Spinal cord (tissue), 10 donors: Measurements from ENCODE around the gene SPOCK3. TPM values are rescaled to one million over a fixed set of nuclear protein-coding genes. Genes with fewer than 3 reads are reported as not detected.

Source experiments
- DNase-seq, 6 donors: peaks; one replicate each; pipeline versions ENCODE4 v3.0.0 to v3.0.0-alpha.2; 2013 to 2015; ENCODE audit warnings: low spot score in 6 of 6, low read depth in 4 of 6
- H3K27ac ChIP-seq: one replicate; pipeline ENCODE4 v1.5.1; 2013; ENCODE audit warnings: low read depth, low read length, control low read depth
- H3K27me3 ChIP-seq: one replicate; pipeline ENCODE4 v1.6.1; 2013; ENCODE audit warnings: low read length; ENCODE audit not compliant: control insufficient read depth, insufficient read depth
- H3K36me3 ChIP-seq: one replicate; pipeline ENCODE4 v1.6.1; 2013; ENCODE audit warnings: low read length; ENCODE audit not compliant: control insufficient read depth, insufficient read depth
- H3K4me1 ChIP-seq: one replicate; pipeline ENCODE4 v1.6.1; 2013; ENCODE audit warnings: low read length; ENCODE audit not compliant: control insufficient read depth, insufficient read depth
- H3K4me3 ChIP-seq: one replicate; pipeline ENCODE4 v1.5.1; 2013; ENCODE audit warnings: low read depth, low read length, control low read depth
- H3K9me3 ChIP-seq: one replicate; pipeline ENCODE4 v1.6.1; 2013; ENCODE audit warnings: low read length; ENCODE audit not compliant: control insufficient read depth, insufficient read depth
- WGBS: methylation state at CpG from one replicate; pipeline ENCODE4 v1.1.5; 2013; ENCODE audit warnings: missing lambda C conversion rate; ENCODE audit not compliant: insufficient coverage; 5-methylcytosine and 5-hydroxymethylcytosine counted together
- polyA plus RNA-seq, 2 donors: library from polyadenylated mRNA; unstranded; fragments of 120-200 nt; gene quantifications; one replicate each; pipeline ENCODE4 v1.2.1, GENCODE V29; 2013; ENCODE audit not compliant: insufficient read length in 2 of 2
- total RNA-seq, 2 donors: library from RNA; depleted of rRNA in 1 of 2; stranded (reverse); fragments of 120-200 nt in 1 of 2; fragments of >200 nt in 1 of 2; gene quantifications; one replicate each; pipeline versions ENCODE4 v1.2.3 to v1.2.4, GENCODE V29; 2013 to 2014
- donor health status: healthy.

SPOCK3 gene
- total and polyA plus RNA-seq, 4 donors = 21.3 to 139 (median 86.1) TPM

DNA sequence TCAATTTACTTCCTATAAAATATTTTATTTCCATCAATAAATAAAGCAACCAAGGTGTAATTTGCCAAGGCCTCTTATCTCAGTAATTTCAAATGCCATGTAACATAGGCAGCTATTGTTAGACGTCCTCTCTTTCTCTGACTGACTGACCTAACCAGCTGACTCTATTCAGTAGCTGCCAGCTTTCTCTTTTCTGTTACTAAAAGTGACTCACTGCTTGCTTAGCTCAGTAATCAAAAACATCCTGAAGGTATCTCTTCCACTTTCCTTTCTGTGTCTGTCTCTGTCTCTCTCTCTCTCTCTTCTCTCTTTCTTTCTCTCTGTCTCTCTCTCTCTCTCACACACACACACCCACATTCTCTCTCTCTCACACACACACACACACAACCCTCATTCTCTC, 134.2 kb downstream of the SPOCK3 start:
- Histone ChIP-seq H3K4me3 (no peak overlapping the region), H3K27me3 (no peaks in the 10 kb centered on the region), H3K36me3 (no peaks in the 10 kb centered on the region), H3K9me3 (no peaks in the 10 kb centered on the region), H3K4me1 (no peaks in the 10 kb centered on the region), H3K27ac (no peak overlapping the region)
- 0% methylated on average over 1 of the region's 1 CpG for WGBS
- peak in 2 of 6 donors; percentile 17 to 32 for DNase-seq

DNA sequence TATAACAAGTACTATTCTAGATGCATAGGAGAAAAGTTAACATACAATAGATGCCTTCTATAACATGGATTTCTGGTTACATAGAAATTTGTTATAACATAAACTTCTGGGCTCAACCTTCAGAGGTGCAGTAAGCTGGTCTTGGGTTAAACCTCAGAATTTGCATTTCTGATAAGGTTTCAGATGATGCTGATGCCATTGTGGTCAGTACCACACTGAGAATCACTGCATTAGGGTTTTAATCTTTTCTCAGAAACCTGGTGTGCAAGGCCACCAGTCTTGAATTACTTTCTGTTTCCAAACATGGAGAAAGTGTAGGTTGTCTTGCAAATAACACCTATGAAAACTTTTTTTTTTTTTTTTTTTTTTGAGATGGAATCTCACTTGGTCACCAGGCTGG, 146.2 kb downstream of the SPOCK3 start:
- H3K9me3 ChIP-seq = no peaks in the 10 kb centered on the region
- H3K27me3 ChIP-seq = no peaks in the 10 kb centered on the region
- H3K36me3 ChIP-seq = no peaks in the 10 kb centered on the region
- H3K4me3 ChIP-seq = no peak overlapping the region
- H3K4me1 ChIP-seq = no peaks in the 10 kb centered on the region
- DNase-seq = no peak
- H3K27ac ChIP-seq = no peak overlapping the region

DNA sequence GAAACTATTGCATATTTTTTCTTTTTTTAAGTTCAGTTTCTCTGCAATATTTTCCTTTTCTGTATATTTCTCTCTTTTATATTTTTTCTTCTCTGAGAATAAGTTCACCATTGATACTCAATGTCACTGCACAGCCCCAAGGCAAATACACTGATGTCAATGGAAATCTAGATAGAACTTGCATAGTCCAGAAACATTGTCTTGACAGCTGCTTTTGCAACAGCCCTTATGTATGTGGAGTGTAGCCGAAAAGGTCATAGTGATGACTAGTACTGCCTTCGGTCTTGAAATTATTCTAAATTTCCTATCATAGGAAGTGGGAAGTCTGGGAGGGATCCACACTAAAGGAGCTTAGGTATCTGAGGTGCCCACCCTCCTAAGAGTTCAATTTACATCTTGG, 150.0 kb downstream of the SPOCK3 start:
- WGBS = no CpG with 5 or more reads among the region's 2 CpGs
- Histone ChIP-seq H3K4me3 (no peak overlapping the region), H3K9me3 (no peaks in the 10 kb centered on the region), H3K27me3 (no peaks in the 10 kb centered on the region), H3K4me1 (no peaks in the 10 kb centered on the region), H3K27ac (no peak overlapping the region), H3K36me3 (no peaks in the 10 kb centered on the region)
- DNase-seq = no peak

- H3K9me3 ChIP-seq = no peaks in the 10 kb centered on the region
- no peak overlapping the region for H3K4me3 ChIP-seq
- no peak overlapping the region for H3K27ac ChIP-seq
- H3K4me1 ChIP-seq = no peaks in the 10 kb centered on the region
- DNase-seq = no peak
- H3K36me3 ChIP-seq = no peaks in the 10 kb centered on the region
- no peaks in the 10 kb centered on the region for H3K27me3 ChIP-seq
Measured at GRCh38 chr4:167079762-167080161, 154.5 kb downstream of the SPOCK3 start.

DNA sequence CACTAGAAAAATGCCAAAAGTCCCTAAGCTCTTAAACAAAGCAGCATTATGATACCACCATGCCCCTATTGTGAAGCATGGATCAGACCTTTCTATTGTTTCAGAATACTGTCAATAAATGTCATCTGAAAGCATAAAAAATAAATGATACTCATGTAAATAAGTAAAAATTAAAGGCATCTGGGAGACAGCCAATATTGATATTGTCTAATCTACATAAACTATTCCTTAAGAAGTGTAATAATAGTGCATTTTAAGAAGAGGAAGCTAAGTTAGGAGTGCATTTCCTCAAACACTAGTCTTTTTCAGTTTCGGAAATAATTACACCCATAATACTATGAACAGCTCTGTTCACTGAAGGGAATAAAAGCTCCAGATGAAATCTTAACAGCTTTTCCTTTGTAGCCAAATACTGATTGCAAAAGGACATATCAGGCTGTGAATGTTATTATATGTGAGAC, 181.6 kb downstream of the SPOCK3 start:
- no peaks in the 10 kb centered on the region for H3K4me1 ChIP-seq
- H3K36me3 ChIP-seq = no peaks in the 10 kb centered on the region
- WGBS = no CpG with 5 or more reads among the region's 1 CpG

DNA sequence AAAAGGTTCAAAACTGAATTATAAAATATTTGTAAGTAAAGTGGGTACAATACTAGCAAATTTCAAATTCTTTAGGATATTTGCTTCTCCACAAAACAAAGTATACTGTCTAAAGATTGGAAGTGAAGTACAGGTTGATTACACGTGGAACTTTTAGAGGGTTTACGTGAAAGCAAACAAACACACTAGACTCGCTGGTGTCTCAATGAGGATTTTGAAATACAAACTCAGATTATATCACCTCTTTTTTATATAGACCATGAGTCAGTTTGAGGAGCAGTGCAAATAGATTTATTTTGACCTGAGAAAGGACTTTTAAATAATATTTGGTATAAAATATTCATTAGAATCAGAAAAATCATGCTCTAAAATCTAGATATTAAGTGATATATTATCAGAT, 185.0 kb downstream of the SPOCK3 start:
- no peaks in the 10 kb centered on the region for H3K4me1 ChIP-seq
- H3K27ac ChIP-seq = no peak overlapping the region
- no peaks in the 10 kb centered on the region for H3K36me3 ChIP-seq
- WGBS = no CpG with 5 or more reads among the region's 3 CpGs
- no peaks in the 10 kb centered on the region for H3K9me3 ChIP-seq
- no peak overlapping the region for H3K4me3 ChIP-seq
- DNase-seq = no peak
- no peaks in the 10 kb centered on the region for H3K27me3 ChIP-seq

More for the DNA sequence above, 181.6 kb downstream of the SPOCK3 start:
- H3K9me3 ChIP-seq = no peaks in the 10 kb centered on the region
- peak in 2 of 6 donors; percentile 1 to 57 for DNase-seq
- H3K4me3 ChIP-seq = no peak overlapping the region
- no peak overlapping the region for H3K27ac ChIP-seq
- no peaks in the 10 kb centered on the region for H3K27me3 ChIP-seq

- Histone ChIP-seq H3K9me3 (no peaks in the 10 kb centered on the region), H3K36me3 (no peaks in the 10 kb centered on the region), H3K27ac (no peak overlapping the region), H3K4me1 (no peaks in the 10 kb centered on the region), H3K4me3 (no peak overlapping the region), H3K27me3 (no peaks in the 10 kb centered on the region)
- no peak for DNase-seq
- no CpG with 5 or more reads among the region's 1 CpG for WGBS
Measured at GRCh38 chr4:167041524-167041923, 192.8 kb downstream of the SPOCK3 start.

DNA sequence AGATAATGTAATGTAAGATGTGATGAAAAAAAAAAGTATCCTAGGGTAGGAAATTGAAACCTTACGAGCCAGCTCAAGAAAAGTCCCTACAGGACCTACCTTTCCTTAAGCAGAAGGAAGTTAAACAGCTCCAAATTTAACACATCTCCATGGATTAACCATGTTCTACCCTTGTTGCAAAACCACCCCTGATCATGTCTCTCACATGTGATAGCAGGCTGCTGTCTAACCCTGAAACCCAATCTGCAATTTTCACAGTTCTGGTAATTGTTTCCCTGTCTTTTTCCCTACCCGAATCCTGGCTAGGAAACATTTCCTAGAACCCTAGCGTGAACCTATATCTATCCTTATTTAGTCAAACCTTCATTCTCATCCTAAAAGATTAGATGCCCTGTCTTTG, 198.9 kb downstream of the SPOCK3 start:
- H3K27ac ChIP-seq = no peak overlapping the region
- no peaks in the 10 kb centered on the region for H3K4me1 ChIP-seq
- H3K4me3 ChIP-seq = no peak overlapping the region
- no peaks in the 10 kb centered on the region for H3K27me3 ChIP-seq
- no peaks in the 10 kb centered on the region for H3K36me3 ChIP-seq
- 98% methylated on average over 3 of the region's 3 CpGs for WGBS
- no peak for DNase-seq
- no peaks in the 10 kb centered on the region for H3K9me3 ChIP-seq

DNA sequence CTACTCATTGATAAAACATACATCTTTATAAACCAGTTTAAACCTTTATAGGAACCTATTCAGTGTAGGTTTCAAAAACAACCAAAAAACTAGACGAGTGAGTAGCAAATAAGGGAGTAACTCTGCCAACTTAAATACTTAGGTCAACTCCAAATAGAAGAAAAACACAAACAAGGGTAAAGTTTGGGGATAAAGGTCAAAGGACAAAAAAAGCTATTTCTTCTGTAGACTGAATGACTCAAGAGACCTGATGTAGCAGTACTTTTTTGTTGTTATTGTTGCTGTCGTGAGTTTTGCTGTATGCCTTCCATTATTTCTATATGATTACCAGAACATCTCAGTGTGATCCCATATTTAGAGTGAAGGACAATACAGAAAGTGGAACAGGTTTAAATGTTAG, 199.3 kb downstream of the SPOCK3 start:
- no peak overlapping the region for H3K4me3 ChIP-seq
- DNase-seq = no peak
- no peaks in the 10 kb centered on the region for H3K9me3 ChIP-seq
- WGBS = no CpG with 5 or more reads among the region's 2 CpGs
- no peak overlapping the region for H3K27ac ChIP-seq
- no peaks in the 10 kb centered on the region for H3K27me3 ChIP-seq
- no peaks in the 10 kb centered on the region for H3K36me3 ChIP-seq
- H3K4me1 ChIP-seq = no peaks in the 10 kb centered on the region

- Histone ChIP-seq H3K27ac (no peak overlapping the region), H3K9me3 (no peaks in the 10 kb centered on the region), H3K4me1 (no peaks in the 10 kb centered on the region), H3K36me3 (no peaks in the 10 kb centered on the region), H3K27me3 (no peaks in the 10 kb centered on the region), H3K4me3 (no peak overlapping the region)
- peak in 1 of 6 donors; percentile 90 for DNase-seq
- no CpG with 5 or more reads among the region's 3 CpGs for WGBS
Measured at GRCh38 chr4:167032871-167033270, 201.4 kb downstream of the SPOCK3 start.
